Epithelial cell of esophagus (primary cell): ENCODE data around the gene TBC1D14.

Experiments
- DNase-seq: peaks from one replicate; pipeline ENCODE4 v3.0.0; 2010; ENCODE audit warnings: low read depth
- H3K4me3 ChIP-seq: 2 replicates; pipeline ENCODE4 v1.5.1; 2011; ENCODE audit warnings: mild to moderate bottlenecking, low read length, control low read depth
- CTCF ChIP-seq: IDR thresholded peaks from 2 replicates; pipeline ENCODE4 v1.5.1; 2011; ENCODE audit warnings: low read depth, mild to moderate bottlenecking, low read length, control low read depth, inconsistent platforms; ENCODE audit not compliant: insufficient read depth; ENCODE audit errors: missing control alignments

Gene TBC1D14

DNA sequence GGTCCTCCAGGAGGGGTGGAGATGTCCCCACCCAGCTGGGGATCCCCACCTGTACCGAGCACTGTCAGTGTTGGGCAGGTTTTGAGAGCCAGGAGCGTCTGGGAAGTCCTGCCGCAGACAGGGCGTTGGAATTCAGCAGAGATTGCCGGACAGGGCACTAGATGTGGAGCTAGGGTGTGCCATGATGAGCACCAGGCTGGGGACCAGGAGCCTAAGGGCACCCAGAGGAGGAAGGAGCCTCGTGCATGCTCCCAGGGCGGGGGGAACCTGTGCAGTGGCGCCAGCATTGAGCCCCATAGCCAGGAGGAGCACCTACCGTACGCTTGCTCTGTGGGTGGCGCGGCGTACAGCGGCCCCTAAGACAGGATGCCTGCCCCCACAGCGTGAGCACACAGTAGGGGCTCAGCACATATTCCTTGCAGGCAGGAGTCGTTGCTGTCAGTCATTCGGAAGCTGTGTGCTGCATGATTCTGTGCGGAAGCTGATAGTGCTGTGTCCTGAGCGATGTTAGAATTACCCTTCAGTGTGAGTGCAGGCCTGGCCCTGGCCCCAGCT is 114.8 kb downstream of the TBC1D14 start:
- DNase-seq = no peak
- no peak overlapping the region for H3K4me3 ChIP-seq
- TF ChIP-seq CTCF = no peak

- DNase-seq = no peak
- no peak overlapping the region for H3K4me3 ChIP-seq
- TF ChIP-seq CTCF = no peak
These were observed 115.5 kb downstream of the TBC1D14 start for GRCh38 chr4:7025040-7025602.

GRCh38 chr4:7026107-7026506 is 116.5 kb downstream of the TBC1D14 start:
- DNase-seq = no peak
- TF ChIP-seq CTCF = no peak
- H3K4me3 ChIP-seq = no peak overlapping the region

GRCh38 chr4:7027284-7027683 is 117.7 kb downstream of the TBC1D14 start:
- H3K4me3 ChIP-seq = no peak overlapping the region
- no peak for TF ChIP-seq CTCF
- DNase-seq = no peak

- no peak for DNase-seq
- TF ChIP-seq CTCF = no peak
- no peak overlapping the region for H3K4me3 ChIP-seq
These were observed 118.3 kb downstream of the TBC1D14 start for GRCh38 chr4:7027913-7028312.

DNA sequence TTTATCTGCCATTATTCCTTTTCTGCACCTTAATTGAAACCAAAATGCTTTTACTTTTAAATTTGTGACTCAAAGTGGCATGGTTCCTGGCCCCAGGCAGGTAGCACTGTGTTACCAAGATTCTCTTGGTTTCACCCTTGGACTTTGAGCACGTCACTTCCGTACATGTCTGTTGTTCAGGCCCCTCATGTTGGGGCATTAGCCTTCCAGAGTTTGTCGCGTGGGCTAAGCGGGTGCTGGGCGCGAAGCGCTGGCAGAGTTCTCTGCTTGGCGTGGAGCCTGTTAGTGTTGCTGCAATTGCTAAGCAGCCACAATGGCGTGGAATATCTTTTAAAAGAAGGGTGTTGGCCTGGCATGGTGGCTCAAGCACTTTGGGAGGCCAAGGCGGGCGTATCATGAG is 119.6 kb downstream of the TBC1D14 start:
- TF ChIP-seq CTCF = no peak
- no peak for DNase-seq

DNA sequence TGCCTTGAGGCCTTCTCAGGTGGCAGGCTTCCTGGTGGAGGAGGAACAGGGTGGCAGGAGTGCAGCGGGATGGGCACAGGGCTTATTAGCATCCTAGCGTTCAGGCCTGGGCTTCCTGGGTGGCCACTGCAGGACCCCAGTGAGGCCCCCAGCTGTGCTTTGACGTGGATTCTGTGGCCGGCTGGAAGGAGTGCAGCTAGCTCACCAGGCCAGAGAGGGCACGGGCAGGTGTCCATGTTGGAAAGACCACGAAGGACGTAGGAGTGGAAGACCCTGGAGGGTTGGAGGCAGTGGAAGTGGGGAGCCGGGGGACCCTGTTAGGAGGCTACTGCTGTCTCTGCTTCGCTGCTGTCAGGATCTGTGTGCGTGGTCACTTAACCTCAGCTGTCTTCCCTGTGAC is 120.3 kb downstream of the TBC1D14 start:
- no peak overlapping the region for H3K4me3 ChIP-seq
- TF ChIP-seq CTCF = no peak
- no peak for DNase-seq

More for the DNA sequence above, 119.6 kb downstream of the TBC1D14 start:
- H3K4me3 ChIP-seq = no peak overlapping the region
